BE2C (cell line): ENCODE results near the gene NEK3.
"Not testable (repeated sequence)": the region's sequence is repeated elsewhere in the genome, so short reads cannot be mapped to it uniquely, and the experiment has no call there.

Source experiments
- DNase-seq: peaks from one replicate; pipeline ENCODE4 v3.0.0-alpha.2; 2020
- H3K27me3 ChIP-seq: fragments of 250-450 bp; sonication (Bioruptor Pico); 2 replicates; pipeline ENCODE4 v1.5.1; 2020; ENCODE audit warnings: mild to moderate bottlenecking
- H3K36me3 ChIP-seq: fragments of 250-450 bp; sonication (Bioruptor Pico); 2 replicates; pipeline ENCODE4 v1.5.1; 2020; ENCODE audit warnings: mild to moderate bottlenecking
- H3K4me1 ChIP-seq: fragments of 250-450 bp; sonication (Bioruptor Pico); 2 replicates; pipeline ENCODE4 v1.5.1; 2020
- H3K4me3 ChIP-seq: 2 replicates; pipeline ENCODE4 v1.5.1; 2011; ENCODE audit warnings: low read depth, low read length
- H3K9me3 ChIP-seq: fragments of 250-450 bp; sonication (Bioruptor Pico); 2 replicates; pipeline ENCODE4 v1.5.1; 2020
- TF ChIP-seq, protein P1 (sequence below): IDR thresholded peaks from 2 replicates; pipeline ENCODE4 v1.5.1; 2012; ENCODE audit warnings: mild to moderate bottlenecking, low read depth, low read length

The NEK3 gene

DNA sequence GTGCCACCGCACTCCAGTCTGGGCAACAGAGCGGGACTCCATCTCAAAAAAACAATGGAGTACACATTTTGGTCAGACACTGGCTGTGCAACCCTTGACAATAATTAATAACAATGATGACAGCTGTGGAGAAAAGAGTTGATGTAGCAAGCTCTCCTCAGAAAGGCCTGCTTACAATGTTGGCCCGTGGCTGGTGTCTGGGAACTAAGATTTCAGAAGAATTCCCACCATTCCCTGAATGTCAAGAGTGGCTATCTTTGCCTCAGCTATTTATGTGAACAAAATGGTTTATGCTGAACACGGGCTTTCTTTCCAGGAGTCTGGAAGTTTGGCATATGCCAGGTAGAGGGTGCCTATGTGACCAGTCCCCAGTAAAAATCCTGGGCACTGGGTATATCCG is 56.0 kb downstream of the NEK3 start:
- H3K27me3 ChIP-seq = 0 out of 2 replicates have a peak, but pooled peaks cover 3% of the 10 kb centered on the region
- TF ChIP-seq, protein P1, sequence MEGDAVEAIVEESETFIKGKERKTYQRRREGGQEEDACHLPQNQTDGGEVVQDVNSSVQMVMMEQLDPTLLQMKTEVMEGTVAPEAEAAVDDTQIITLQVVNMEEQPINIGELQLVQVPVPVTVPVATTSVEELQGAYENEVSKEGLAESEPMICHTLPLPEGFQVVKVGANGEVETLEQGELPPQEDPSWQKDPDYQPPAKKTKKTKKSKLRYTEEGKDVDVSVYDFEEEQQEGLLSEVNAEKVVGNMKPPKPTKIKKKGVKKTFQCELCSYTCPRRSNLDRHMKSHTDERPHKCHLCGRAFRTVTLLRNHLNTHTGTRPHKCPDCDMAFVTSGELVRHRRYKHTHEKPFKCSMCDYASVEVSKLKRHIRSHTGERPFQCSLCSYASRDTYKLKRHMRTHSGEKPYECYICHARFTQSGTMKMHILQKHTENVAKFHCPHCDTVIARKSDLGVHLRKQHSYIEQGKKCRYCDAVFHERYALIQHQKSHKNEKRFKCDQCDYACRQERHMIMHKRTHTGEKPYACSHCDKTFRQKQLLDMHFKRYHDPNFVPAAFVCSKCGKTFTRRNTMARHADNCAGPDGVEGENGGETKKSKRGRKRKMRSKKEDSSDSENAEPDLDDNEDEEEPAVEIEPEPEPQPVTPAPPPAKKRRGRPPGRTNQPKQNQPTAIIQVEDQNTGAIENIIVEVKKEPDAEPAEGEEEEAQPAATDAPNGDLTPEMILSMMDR = no peak
- no peaks in the 10 kb centered on the region for H3K36me3 ChIP-seq
- no peak for DNase-seq
- no peaks in the 10 kb centered on the region for H3K9me3 ChIP-seq
- H3K4me1 ChIP-seq = no peaks in the 10 kb centered on the region
- H3K4me3 ChIP-seq = no peak overlapping the region

DNA sequence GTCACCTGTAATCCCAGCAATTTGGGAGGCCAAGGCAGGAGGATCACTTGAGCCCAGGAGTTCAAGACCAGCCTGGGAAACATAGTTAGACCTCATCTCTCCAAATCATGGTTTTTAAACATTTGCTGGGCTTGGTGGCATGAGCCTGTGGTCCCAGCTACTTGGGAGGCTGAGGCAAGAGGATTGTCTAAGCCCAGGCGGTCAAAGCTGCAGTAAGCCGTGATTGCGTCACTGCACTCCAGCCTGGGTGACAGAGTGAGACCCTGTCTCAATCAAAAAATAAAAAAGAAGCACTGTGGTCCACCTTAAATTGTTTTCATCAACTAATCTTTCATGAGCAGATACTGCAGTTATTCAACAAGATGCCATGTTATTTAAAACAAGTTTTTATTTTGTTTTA is 57.0 kb downstream of the NEK3 start:
- not testable (repeated sequence) for H3K4me3 ChIP-seq, H3K4me1 ChIP-seq, H3K27me3 ChIP-seq, H3K36me3 ChIP-seq, DNase-seq, H3K9me3 ChIP-seq

DNA sequence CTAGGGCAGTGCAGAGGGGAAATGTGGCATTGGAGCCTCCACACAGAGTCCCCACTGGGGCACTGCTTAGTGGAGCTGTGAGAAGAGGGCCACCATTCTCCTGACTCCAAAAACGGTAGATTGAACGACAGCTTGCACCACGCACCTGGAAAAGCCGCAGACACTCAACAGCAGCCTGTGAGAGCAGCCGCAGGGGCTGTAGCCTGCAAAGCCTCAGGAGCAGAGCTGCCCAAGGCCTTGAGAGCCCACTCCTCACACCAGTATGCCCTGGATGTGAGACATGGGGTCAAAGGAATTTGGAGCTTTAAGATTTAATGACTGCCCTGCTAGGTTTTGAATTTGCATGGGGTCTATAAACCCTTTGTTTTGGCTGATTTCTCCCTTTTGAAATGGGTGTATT is 62.2 kb downstream of the NEK3 start:
- H3K4me1 ChIP-seq = no peaks in the 10 kb centered on the region
- H3K9me3 ChIP-seq = no peaks in the 10 kb centered on the region
- no peak overlapping the region for H3K4me3 ChIP-seq
- H3K36me3 ChIP-seq = no peaks in the 10 kb centered on the region
- TF ChIP-seq, protein P1 = no peak
- H3K27me3 ChIP-seq = no peaks in the 10 kb centered on the region
- no peak for DNase-seq

- no peaks in the 10 kb centered on the region for H3K4me1 ChIP-seq
- no peak overlapping the region for H3K4me3 ChIP-seq
- H3K36me3 ChIP-seq = no peaks in the 10 kb centered on the region
- TF ChIP-seq, protein P1 = no peak
- H3K27me3 ChIP-seq = no peaks in the 10 kb centered on the region
- H3K9me3 ChIP-seq = no peaks in the 10 kb centered on the region
- DNase-seq = no peak
Measured at GRCh38 chr13:52096748-52097147, 62.6 kb downstream of the NEK3 start.

DNA sequence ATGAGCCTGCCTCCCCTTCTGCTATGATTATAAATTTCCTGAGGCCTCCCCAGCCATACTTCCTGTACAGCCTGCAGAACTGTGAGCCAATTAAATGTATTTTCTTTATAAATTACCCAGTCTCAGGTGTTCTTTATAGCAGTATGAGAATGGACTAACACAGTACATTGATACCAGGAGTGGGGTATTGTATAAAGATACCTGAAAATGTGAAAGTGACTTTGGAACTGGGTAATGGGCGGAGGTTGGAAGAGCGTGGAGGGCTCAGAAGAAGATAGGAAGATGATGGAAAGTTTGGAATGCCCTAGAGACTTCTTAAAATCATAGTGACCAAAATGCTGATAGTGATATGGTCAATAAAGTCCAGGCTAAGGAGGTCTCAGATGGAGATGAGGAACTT is 63.3 kb downstream of the NEK3 start:
- no peak for DNase-seq
- TF ChIP-seq, protein P1 = no peak

GRCh38 chr13:52092087-52092486 is 67.3 kb downstream of the NEK3 start:
- Histone ChIP-seq H3K9me3 (no peaks in the 10 kb centered on the region), H3K4me1 (no peaks in the 10 kb centered on the region), H3K36me3 (no peaks in the 10 kb centered on the region), H3K4me3 (no peak overlapping the region), H3K27me3 (peaks cover 4% of the 10 kb centered on the region; the same call in 1 of the 2 replicates)
- TF ChIP-seq, protein P1 = no peak
- no peak for DNase-seq

More for the DNA sequence above, 63.3 kb downstream of the NEK3 start:
- Histone ChIP-seq H3K36me3 (no peaks in the 10 kb centered on the region), H3K9me3 (no peaks in the 10 kb centered on the region), H3K27me3 (no peaks in the 10 kb centered on the region), H3K4me3 (no peak overlapping the region), H3K4me1 (no peaks in the 10 kb centered on the region)

- no peaks in the 10 kb centered on the region for H3K36me3 ChIP-seq
- H3K27me3 ChIP-seq = peaks cover 10% of the 10 kb centered on the region
- no peak for DNase-seq
- H3K4me1 ChIP-seq = no peaks in the 10 kb centered on the region
- TF ChIP-seq, protein P1 = no peak
- H3K9me3 ChIP-seq = no peaks in the 10 kb centered on the region
- H3K4me3 ChIP-seq = no peak overlapping the region
Measured at GRCh38 chr13:52091473-52091872, 67.9 kb downstream of the NEK3 start.
